ENCODE results near the gene HVCN1. TPM values are rescaled to one million over a fixed set of nuclear protein-coding genes. Genes with fewer than 3 reads are reported as not detected.
A peak's percentile ranks its signal among the peaks of the same experiment; 100 is the strongest.

HVCN1 gene
- total RNA-seq, 2 donors from 2014 or later, result 8.8 to 9.5 TPM

DNA sequence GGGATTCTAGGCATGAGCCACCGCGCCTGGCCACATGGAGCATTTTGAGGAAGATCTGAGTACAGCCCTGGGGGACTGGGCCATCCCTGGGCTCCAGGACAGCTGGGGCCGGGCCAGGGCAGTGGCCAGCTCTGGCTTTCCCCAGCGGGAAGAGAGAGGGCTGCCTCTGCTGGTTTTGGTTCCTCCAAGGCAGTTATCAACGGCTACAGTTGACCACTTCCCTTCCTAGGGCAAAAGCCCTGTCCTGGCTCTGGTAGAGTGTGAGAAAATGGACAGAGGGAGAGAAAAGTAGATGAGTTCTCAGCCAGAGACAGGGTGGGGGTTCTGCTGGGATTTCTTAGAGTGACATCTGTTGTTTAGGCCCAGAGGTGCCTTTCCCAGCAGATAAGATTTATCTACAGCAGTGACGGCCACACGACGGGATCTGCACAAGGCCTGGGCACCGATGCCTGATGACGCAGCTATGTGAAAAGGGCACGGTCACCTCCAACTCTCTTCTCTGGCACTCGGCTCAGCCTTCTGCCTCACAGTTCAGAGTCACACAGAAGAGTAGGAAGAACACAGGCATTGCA lies 5.5 kb upstream of the HVCN1 start:
- Histone ChIP-seq H3K9me3 (ENCODE audit: control insufficient read depth, low read length) (no peaks in the 10 kb centered on the region), H3K27me3 (ENCODE audit: control insufficient read depth, insufficient read depth, low read length, poor library complexity, severe bottlenecking) (no peaks in the 10 kb centered on the region), H3K4me3 (ENCODE audit: low read length) (no peak overlapping the region), H3K27ac (ENCODE audit: low read depth, low read length) (no peak overlapping the region), H3K4me1 (ENCODE audit: control insufficient read depth, insufficient read depth, low read length) (peaks cover 5% of the 10 kb centered on the region), H3K36me3 (ENCODE audit: control insufficient read depth, insufficient read depth, low read length) (no peaks in the 10 kb centered on the region), H3K9ac (ENCODE audit: extremely low read depth, low read length, poor library complexity, severe bottlenecking) (no peak overlapping the region)
- DNase-seq, result no peak
- no peaks in the 10 kb centered on the region for H3K9me3 Mint-ChIP-seq
- peaks cover 14% of the 10 kb centered on the region for H3K4me1 Mint-ChIP-seq
- no peak overlapping the region for H3K27ac Mint-ChIP-seq
- no peak overlapping the region for H3K4me3 Mint-ChIP-seq
- 89 to 100% methylated on average over 5 to 12 of the region's 12 CpGs for WGBS, 2 experiments (ENCODE audit: insufficient coverage in 1 of 2, insufficient read length in 1 of 2)
- TF ChIP-seq, protein P1, sequence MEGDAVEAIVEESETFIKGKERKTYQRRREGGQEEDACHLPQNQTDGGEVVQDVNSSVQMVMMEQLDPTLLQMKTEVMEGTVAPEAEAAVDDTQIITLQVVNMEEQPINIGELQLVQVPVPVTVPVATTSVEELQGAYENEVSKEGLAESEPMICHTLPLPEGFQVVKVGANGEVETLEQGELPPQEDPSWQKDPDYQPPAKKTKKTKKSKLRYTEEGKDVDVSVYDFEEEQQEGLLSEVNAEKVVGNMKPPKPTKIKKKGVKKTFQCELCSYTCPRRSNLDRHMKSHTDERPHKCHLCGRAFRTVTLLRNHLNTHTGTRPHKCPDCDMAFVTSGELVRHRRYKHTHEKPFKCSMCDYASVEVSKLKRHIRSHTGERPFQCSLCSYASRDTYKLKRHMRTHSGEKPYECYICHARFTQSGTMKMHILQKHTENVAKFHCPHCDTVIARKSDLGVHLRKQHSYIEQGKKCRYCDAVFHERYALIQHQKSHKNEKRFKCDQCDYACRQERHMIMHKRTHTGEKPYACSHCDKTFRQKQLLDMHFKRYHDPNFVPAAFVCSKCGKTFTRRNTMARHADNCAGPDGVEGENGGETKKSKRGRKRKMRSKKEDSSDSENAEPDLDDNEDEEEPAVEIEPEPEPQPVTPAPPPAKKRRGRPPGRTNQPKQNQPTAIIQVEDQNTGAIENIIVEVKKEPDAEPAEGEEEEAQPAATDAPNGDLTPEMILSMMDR (conservative IDR thresholded peaks at IDR 0.05), result no peak
- no peaks in the 10 kb centered on the region for H3K36me3 Mint-ChIP-seq (ENCODE audit: low read depth)
- peaks cover 4% of the 10 kb centered on the region for H3K27me3 Mint-ChIP-seq (ENCODE audit: insufficient read depth)

GRCh38 chr12:110693731-110694130 lies 4.8 kb upstream of the HVCN1 start:
- H3K27me3 Mint-ChIP-seq (ENCODE audit: insufficient read depth), result peaks cover 4% of the 10 kb centered on the region
- Histone ChIP-seq H3K9ac (ENCODE audit: extremely low read depth, low read length, poor library complexity, severe bottlenecking) (no peak overlapping the region), H3K9me3 (ENCODE audit: control insufficient read depth, low read length) (no peaks in the 10 kb centered on the region), H3K4me1 (ENCODE audit: control insufficient read depth, insufficient read depth, low read length) (peaks cover 5% of the 10 kb centered on the region), H3K36me3 (ENCODE audit: control insufficient read depth, insufficient read depth, low read length) (no peaks in the 10 kb centered on the region), H3K27ac (ENCODE audit: low read depth, low read length) (no peak overlapping the region), H3K27me3 (ENCODE audit: control insufficient read depth, insufficient read depth, low read length, poor library complexity, severe bottlenecking) (no peaks in the 10 kb centered on the region), H3K4me3 (ENCODE audit: low read length) (no peak overlapping the region)
- H3K9me3 Mint-ChIP-seq, result no peaks in the 10 kb centered on the region
- TF ChIP-seq, protein P1 (conservative IDR thresholded peaks at IDR 0.05), result no peak
- H3K36me3 Mint-ChIP-seq (ENCODE audit: low read depth), result no peaks in the 10 kb centered on the region
- no peak overlapping the region for H3K4me3 Mint-ChIP-seq
- WGBS, 2 experiments (ENCODE audit: insufficient coverage in 1 of 2, insufficient read length in 1 of 2), result 93 to 94% methylated on average over 5 to 7 of the region's 7 CpGs
- H3K4me1 Mint-ChIP-seq, result peaks cover 15% of the 10 kb centered on the region
- H3K27ac Mint-ChIP-seq, result no peak overlapping the region
- DNase-seq, result no peak

DNA sequence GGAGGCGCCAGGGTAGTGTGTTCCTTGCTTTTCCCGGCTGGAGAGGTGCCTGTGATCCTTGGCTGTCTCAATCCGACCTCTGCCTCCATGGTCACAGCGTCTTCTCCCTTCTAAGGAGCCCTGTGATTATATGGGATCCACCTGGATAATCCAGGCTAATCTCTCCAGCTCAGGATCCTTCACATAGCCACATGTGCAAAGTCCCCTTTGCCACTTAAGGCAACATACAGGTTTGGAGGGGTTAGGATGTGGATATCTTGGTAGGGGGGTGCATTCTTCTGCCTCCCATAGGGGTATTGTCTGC lies 1.2 kb upstream of the HVCN1 start:
- Histone ChIP-seq H3K9ac (ENCODE audit: extremely low read depth, low read length, poor library complexity, severe bottlenecking) (no peak overlapping the region), H3K4me3 (ENCODE audit: low read length) (no peak overlapping the region), H3K27ac (ENCODE audit: low read depth, low read length) (no peak overlapping the region), H3K4me1 (ENCODE audit: control insufficient read depth, insufficient read depth, low read length) (peaks cover 5% of the 10 kb centered on the region), H3K36me3 (ENCODE audit: control insufficient read depth, insufficient read depth, low read length) (no peaks in the 10 kb centered on the region), H3K27me3 (ENCODE audit: control insufficient read depth, insufficient read depth, low read length, poor library complexity, severe bottlenecking) (peaks cover 20% of the 10 kb centered on the region), H3K9me3 (ENCODE audit: control insufficient read depth, low read length) (no peaks in the 10 kb centered on the region)
- Mint-ChIP-seq H3K36me3 (ENCODE audit: low read depth) (peaks cover 11% of the 10 kb centered on the region), H3K4me1 (peaks cover 15% of the 10 kb centered on the region), H3K27me3 (ENCODE audit: insufficient read depth) (peaks cover 28% of the 10 kb centered on the region), H3K27ac (peak overlapping the region; percentile 96), H3K9me3 (peaks cover 3% of the 10 kb centered on the region), H3K4me3 (peak overlapping the region; percentile 66)
- TF ChIP-seq, protein P1 (conservative IDR thresholded peaks at IDR 0.05), result no peak
- WGBS, 2 experiments (ENCODE audit: insufficient coverage in 1 of 2, insufficient read length in 1 of 2), result 75 to 81% methylated on average over 3 to 4 of the region's 4 CpGs
- no peak for DNase-seq
